Fibroblast of skin of left biceps (primary cell): ENCODE measurements around the gene RHOA.
"Not testable (repeated sequence)": the region's sequence is repeated elsewhere in the genome, so short reads cannot be mapped to it uniquely, and the experiment has no call there.

ENCODE experiments used
- DNase-seq, 2 experiments: peaks; one replicate each; pipeline ENCODE4 v3.0.0-alpha.2; 2013; ENCODE audit warnings: low read depth in 2 of 2

RHOA gene

DNA sequence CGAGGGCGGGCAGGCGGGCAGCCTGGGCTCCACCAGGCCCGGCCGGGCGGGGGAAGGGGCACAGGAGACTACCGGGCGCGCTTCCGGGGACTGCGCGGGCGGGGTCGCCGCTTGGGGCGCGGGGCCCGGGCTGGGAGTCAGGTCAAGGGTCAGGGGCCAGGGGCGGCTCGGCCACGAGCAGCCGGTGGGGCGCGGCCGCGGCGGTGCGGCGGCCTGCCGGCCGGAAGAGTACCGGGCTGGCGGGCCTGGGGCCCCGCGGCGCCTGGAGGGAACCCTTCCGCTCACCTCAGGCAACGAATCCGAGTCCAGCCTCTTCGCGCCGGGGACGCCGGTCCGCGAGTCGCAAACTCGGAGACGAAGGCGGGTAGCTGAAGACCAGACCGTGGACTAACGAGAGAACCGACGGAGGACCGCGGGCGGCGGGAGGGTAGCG, 225 bp downstream of the RHOA start:
- DNase-seq: no peak

DNA sequence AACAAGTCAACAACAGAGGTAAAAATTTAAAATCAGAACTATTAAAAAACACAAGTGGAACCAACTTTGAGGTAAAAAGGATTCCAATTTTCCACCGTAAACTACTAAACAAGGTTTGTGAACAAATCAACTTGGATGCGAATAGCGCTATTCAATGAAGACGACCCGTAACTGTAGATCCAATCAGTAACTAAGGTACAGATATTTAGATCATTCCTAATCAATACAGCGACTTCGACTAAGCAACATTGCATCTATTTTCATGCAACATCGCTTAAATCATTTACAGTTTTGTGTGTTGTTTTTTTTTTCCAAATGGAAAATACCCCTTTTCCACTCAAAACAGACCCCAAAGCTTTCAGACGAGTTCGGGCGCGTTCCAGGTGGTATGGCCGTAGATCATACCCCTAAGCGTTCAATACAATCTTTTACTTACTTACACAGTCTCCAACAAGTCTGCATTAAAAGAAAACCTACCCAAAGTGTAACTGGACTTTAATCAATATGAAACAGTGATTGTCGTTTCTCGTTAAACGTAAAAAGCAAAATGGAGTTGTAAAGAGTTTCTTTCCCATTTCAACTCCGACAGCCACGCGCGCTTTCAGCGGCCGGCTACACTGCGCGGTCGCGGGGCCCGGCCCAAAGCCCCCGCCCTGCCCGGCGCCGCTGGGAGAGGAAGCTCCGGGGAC, 786 bp downstream of the RHOA start:
- DNase-seq: no peak

DNA sequence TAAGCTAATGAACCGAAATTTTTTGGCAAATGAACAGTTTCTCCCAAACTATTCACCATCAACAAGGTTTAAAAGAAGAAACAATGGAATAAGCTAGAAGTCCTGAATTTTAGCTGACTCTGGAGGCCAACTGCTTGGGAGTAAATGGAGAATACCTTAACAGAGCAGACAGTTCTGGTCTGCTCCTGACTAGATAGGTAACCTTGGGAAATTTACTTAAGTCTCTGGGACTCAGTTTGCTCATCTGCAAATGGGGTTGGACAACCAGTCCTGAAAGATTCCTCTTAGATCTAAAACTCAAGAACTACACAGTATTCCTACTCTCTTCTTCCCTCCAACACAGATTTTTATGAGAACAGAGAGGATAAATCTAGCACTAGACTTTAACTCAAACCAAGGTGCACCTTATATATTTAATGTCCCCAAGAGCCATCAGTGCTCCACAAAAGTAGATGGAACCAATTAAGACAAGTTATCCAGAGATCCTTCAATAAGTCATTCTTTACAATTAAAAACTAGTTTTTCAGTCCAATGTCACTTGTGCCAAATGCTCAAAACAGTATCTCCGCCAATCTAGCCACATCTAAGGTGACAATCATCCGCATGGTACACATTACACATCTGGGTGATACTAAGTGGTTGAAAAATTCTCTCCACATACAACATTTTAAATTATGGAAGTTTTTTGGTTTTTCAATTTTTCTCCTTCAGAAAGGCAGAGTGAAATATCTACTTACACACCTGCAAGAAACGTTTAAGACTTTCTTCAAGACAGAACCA, 1.5 kb downstream of the RHOA start:
- no peak for DNase-seq

DNA sequence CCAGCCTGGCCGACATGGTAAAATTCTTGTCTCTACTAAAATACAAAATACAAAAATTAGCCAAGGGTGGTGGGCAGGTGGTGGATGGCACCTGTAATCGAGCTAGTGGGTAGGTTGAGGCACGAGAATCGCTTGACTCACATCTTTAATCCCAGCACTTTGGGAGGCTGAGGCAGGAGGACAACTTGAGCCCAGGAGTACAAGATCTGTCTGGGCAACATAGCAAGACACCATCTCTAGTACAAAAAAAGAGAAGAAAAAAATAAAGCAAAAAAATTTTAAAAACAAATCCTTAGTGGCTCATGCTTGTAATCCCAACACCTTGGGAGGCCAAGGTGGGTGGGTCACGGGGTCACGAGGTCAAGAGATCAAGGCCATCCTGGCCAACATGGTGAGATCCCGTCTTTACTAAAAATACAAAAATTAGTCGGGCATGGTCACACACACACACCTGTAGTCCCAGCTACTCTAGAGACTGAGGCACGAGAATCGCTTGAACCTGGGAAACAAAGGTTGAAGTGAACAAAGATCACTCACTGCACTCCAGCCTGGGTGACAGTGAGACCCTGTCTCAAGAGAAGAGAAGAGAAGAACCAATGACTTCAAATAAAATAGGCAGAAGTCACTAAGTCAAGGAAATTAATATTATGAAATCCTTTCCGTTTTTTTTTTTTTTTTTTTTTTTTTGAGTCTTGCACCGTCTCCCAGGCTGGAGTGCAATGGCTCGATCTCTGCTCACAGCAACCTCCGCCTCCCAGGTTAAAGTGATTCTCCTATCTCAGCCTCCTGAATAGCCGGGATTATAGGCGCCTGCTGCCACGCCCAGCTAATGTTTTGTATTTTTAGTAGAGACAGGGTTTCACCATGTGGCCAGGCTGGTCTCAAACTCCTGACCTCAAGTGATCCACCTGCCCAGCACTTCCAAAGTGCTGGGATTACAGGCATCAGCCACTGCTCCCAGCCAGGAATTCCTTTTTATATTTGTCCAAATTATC, 4.9 kb downstream of the RHOA start:
- no peak for DNase-seq

DNA sequence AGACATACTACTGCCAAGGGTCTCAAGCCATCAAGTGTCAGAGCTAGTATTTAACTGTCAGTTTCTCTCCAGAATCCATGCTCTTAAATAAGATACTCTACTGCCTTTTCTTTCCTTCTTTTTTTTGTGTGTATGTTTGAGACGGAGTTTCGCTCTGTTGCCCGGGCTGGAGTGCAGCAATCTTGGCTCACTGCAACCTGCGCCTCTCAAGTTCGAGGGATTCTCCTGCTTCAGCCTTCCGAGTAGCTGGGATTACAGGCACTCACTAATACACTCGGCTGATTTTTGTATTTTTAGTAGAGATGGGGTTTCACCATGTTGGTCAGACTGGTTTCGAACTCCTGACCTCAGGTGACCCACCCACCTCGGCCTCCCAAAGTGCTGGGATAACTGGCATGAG, 6.2 kb downstream of the RHOA start:
- not testable (repeated sequence) for DNase-seq

DNA sequence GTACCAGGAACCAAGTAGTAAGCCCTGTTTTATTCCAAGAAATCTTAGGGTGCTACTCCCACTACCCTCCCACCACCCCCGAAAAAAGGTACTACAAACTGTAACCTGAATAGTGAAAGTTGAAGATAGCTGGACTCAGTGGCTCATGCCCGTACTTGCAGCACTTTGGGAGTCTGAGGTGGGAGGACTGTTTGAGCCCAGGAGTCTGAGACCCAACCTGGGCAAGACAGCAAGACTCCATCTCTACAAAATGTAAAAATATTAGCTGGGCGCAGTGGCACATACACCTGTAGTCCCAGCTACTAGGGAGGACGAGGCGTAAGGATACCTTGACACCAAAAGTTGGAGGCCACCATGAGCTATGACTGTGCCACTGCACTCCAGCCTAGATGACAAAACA, 7.9 kb downstream of the RHOA start:
- DNase-seq: no peak

DNA sequence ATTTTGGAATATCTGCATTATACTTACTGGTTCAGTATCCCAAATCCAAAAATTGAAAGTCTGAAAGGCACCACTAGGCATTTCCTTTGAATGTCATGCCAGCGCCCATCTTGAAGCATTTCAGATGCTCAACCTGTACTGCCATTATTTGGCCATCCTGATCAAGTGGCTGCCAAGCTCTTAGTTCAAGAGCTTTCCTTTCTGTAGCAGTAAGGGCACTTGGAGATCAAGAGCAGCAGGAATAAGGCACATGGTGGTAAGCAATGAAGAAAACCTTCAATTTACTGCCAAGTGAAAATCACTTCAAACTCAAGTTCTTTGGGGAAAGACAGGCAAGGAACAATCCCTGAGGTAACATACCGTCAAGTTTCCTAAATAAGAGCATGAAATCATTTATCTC, 10.0 kb downstream of the RHOA start:
- no peak for DNase-seq

DNA sequence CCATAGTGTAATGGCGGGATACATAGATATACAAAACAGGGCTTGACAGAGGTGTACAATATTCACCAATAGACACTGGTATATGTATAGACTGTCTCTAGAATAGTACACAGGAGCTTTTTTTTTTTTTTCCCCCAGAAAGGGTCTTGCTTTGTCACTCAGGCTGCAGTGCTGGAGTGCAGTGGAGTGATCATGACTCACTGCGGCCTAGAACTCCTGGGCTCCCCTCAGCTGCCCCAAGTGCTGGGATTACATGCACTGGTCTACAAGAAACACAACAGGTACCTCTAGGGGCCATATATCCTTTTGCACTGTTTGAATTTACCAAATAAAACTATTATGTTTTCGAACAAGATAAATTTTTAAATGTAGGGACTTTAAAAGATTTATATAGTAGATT, 12.3 kb downstream of the RHOA start:
- DNase-seq: no peak

DNA sequence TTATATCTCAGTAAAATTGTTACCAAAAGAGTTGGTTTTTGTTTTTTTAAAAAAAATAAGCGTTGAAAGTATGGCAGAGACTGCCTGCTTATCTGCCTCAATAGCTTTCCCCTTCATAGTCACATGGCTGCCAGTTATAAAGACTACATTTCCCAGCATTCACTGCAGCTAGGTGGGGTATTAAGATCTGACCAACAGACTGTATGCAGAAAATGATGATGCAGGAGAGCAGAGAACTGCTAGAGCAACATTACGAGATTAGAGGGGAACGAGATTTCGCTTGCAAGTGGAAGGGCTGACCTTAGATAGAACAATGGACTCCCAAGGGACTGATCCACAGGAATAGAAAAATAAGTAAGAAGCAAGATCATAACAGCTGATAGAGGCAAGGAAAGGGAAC, 14.3 kb downstream of the RHOA start:
- no peak for DNase-seq

DNA sequence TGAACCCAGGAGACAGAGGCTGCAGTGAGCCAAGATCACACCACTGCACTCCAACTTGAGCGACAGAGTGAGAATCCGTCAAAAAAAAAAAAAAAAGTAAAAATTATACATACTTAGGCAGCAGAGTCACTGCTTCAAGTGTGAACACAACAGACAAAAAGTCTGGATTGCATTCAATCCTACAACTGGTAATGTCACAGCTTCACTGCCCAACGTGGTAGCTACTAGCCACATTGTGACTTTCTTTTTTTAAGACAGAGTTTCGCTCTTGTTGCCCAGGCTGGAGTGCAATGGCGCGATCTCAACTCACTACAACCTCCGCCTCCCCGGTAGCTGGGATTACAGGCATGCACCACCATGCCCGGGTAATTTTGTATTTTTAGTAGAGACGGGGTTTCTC, 20.5 kb downstream of the RHOA start:
- not testable (repeated sequence) for DNase-seq

DNA sequence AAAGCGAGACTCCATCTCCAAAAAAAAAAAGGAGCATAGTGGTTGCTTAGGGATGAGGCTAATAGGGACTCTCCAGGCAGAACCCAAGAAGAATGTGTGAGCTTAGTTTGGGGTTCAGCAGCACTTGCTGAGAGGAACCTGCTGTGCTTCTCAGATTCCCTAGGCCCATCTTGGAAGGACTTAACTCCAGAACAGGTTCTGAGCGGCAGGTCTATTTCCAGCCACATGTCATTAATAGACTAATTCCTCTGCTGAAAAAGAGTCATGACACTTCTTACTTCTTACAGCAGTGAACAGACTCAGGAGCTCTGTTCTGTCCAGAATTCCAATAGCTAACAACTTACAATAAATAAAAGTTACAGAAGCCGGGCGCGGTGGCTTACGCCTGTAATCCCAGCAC, 22.5 kb downstream of the RHOA start:
- no peak for DNase-seq

DNA sequence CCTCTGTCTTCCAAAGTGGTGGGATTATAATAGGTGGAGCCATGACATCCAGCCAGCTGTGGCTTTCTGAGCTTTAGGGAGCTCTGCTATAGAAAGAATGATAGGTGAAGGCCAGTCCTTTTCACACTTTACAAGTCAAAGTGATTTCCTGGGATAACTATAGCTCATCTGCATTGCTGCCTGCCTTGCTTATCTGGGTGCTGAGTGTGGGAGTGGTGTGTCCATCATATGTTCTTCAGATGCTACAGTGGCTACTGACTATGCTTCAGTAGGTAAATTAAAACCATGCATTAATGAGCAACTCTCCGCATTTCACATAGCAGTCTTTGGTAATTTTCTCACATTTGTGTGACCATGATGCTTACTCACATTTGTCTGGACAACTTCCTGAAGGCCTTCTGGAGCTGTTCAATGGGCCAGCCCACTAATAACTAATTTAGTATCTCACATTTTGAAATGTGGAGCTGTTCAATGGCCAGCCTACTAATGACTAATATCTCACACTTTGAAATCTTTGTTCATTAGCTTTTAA, 23.4 kb downstream of the RHOA start:
- DNase-seq: no peak

DNA sequence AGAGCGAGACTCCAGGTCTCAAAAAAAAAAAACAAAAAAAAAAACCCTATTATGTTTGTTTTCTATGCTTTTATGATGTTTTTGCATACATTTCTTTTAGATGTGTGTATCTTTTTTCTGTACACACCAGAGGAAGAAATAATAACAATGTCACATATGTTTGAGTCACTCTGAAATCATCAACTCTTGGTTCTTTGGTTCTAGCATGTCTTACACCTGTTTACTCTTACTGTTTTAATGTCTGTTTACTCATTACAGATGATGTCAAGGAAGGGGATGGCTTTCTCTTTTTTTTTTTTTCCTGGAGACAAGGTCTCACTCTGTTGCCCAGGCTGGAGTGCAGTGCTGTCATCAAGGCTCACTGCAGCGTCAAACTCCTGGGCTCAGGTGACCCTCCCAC, 24.1 kb downstream of the RHOA start:
- no peak for DNase-seq

DNA sequence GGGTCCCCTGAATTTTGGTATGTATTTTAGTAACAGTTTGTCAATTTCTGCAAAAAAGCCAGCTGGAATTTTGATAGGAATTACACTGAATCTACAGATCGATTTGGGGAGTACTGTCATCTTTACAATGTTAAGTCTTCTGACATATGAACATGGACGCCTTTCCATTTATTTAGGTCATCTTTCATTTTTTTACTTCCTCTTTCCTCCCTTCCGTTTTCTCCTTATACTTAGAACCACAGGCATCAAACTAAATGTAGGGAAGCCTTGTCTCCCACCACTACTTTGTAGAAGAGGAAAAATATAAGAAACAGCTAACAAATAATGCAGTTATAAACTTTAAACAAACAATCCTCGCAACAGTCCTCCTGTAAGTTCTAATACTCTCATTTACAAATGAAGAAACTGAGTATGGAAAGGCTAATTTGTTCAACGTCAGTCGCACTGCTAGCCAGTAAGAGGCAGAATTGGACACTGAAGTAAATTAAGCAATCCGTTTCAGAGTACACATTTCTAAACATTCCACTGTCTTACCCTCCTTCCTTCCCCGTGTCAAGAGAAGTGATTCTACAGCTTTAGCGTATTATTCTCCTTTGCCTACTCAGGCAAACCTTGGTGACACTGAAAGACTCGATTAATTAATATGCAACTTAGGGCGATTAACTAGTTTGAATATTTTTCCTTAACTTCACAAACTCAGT, 25.6 kb downstream of the RHOA start:
- no peak for DNase-seq

DNA sequence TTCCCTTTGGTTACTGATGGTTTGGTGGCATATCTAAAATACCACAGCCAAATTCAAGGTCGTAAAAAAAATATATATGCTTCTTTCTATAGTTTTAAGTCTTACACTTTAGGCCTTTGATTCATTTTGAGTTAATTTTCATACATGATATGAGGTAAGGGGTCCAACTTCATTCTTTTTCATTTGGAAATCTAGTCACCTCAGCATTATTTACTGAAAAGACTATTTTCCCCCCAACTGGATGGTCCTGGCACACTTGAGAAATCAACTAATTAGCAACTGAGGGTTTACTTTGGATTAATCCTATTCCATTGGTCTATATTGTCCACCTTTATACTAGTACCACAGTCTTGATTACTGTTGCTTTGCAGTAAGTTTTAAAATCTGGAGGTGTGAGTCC, 26.2 kb downstream of the RHOA start:
- DNase-seq: no peak

DNA sequence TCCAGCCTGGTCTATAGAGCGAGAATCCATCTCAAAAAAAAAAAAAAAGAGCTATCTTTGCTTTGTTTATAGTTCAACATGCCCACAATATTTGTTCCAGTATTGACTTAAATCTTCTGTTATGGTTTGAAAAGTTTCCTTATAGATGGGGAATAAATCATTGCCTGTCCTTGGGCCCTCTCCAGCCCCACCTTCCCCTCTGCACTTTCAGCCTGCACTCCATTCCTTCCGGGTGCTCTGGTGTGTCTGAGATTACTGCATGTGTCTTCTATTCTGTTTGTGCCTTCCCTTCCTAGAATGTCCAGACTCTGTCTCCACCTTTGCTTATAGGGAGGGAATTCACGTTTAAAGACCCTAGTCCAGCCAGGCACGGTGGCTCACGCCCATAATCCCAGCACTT, 28.4 kb downstream of the RHOA start:
- no peak for DNase-seq

DNA sequence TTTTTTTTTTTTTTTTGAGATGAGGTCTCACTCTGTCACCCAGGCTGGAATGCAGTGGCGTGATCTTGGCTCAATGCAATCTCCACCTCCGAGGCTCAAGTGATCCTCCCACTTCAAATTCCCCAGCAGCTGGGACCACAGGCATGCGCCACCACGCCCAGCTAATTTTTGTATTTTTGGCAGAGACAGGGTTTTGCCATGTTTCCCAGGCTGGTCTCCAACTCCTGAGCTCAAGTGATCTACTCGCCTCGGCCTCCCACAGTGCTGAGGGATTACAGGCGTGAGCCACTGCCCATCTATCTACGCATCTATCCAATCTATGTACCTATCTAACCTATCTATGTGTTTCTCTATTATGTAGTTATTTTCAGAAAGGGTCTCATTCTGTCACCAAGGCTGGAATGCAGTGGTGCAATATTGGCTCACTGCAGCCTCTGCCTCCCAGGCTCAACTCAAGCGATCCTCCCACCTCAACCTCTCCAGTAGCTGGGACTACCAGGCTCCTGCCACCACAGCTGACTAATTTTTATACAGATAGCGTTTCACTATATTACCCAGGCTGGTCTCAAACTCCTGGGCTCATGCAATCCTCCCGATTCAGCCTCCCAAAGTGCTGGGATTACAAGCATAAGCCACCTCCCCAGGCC, 33.4 kb downstream of the RHOA start:
- no peak for DNase-seq

DNA sequence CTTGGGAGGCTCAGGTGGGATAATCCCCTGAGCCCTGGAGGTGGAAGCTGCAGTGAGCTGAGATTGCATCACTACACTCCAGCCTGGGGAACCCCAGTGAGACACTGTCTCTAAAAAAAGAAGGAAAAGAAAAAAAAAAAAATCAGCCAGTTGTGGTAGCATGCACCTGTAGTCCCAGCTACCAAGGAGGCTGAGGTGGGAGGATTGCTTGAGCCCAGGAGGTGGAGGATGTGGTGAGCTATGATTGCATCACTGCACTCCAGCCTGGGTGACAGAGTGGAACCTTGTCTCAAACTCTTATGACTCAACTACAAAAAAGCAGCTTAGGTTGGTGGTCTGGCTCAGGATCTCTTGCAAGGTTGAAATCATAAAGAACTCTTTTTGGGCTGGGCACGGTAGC, 34.3 kb downstream of the RHOA start:
- no peak for DNase-seq

DNA sequence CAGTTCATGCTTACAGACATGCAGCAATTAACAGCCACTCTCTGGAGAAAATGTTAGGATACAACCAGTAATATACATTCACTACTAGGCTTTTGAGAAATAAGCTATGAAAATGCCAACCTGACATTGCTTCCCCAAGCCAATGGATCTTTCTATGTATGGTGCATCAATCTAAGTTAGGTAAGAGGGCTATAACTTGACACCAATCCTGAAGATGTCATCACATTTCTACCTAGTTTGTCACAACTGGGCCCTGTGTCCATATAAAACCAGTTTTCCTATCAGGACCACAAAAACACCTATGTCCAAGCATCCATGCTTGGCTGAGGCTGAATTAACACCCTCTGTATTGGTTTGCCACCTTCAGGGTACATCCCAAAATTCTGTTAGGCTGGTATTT, 39.8 kb downstream of the RHOA start:
- DNase-seq: no peak

DNA sequence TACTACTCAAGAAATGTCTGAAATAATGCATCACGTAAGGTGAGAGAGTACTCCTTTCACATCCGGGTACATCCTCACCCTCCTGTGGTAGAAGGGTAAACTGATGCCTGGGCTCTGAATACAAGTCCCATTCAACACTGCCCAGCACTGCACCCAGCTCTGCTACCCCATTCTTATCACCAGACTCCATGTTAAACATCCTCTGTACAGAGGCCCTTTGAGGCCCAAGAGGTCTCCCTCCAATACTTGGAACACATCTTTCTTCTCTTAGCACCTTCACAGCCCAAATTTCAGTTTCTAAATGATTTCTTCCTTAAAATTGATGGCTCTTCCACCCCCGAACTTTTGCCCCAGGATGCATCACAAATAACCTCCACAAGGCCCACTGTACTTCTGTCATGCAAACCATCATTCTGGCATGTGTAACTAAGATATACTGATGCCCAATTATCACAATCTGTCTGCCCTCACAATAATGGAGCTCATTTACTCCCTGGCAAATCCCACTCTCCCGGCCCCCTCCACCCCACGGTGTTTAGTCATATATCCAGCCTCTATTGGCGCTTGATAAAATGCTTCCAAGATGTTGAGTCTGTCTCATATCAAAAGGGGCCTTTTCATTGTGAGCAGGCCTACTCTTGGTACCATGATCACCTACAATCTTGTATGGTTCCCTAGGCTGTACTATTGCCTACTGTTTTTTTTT, 41.0 kb downstream of the RHOA start:
- no peak for DNase-seq
